HG02642 (cell line): ENCODE data around the gene SLC6A19.

Experiments
- ATAC-seq: cut with Tn5 transposase; IDR thresholded peaks from one replicate; pipeline ENCODE4 v1.9.1; 2021; ENCODE audit warnings: mild to moderate bottlenecking; ENCODE audit not compliant: unreplicated experiment, poor library complexity

Gene SLC6A19

GRCh38 chr5:1177826-1178528 is 23.4 kb upstream of the SLC6A19 start:
- no peak for ATAC-seq

GRCh38 chr5:1178529-1179382 is 22.6 kb upstream of the SLC6A19 start:
- ATAC-seq, result no peak

GRCh38 chr5:1179383-1179715 is 22.0 kb upstream of the SLC6A19 start:
- ATAC-seq, result no peak

- ATAC-seq, result no peak
Observed at GRCh38 chr5:1180096-1180495, 21.3 kb upstream of the SLC6A19 start.

GRCh38 chr5:1180841-1181271 is 20.5 kb upstream of the SLC6A19 start:
- no peak for ATAC-seq

- no peak for ATAC-seq
Observed at GRCh38 chr5:1181451-1182359, 19.7 kb upstream of the SLC6A19 start.

- no peak for ATAC-seq
Observed at GRCh38 chr5:1182360-1182632, 19.1 kb upstream of the SLC6A19 start.

- no peak for ATAC-seq
Observed at GRCh38 chr5:1182633-1183423, 18.6 kb upstream of the SLC6A19 start.

GRCh38 chr5:1183424-1184162 is 17.8 kb upstream of the SLC6A19 start:
- no peak for ATAC-seq

- no peak for ATAC-seq
Observed at GRCh38 chr5:1184163-1184470, 17.3 kb upstream of the SLC6A19 start.

GRCh38 chr5:1184481-1184880 is 16.9 kb upstream of the SLC6A19 start:
- no peak for ATAC-seq

GRCh38 chr5:1185038-1185627 is 16.3 kb upstream of the SLC6A19 start:
- no peak for ATAC-seq

GRCh38 chr5:1185629-1186350 is 15.6 kb upstream of the SLC6A19 start:
- ATAC-seq, result no peak

- no peak for ATAC-seq
Observed at GRCh38 chr5:1186351-1187233, 14.8 kb upstream of the SLC6A19 start.

- no peak for ATAC-seq
Observed at GRCh38 chr5:1187234-1187949, 14.0 kb upstream of the SLC6A19 start.

- ATAC-seq, result no peak
Observed at GRCh38 chr5:1187950-1188334, 13.5 kb upstream of the SLC6A19 start.

- no peak for ATAC-seq
Observed at GRCh38 chr5:1188464-1188863, 12.9 kb upstream of the SLC6A19 start.
